Choroid plexus epithelial cell (primary cell): ENCODE measurements around the gene SORCS1.

Experiments
- DNase-seq: peaks from one replicate; pipeline ENCODE4 v3.0.0-alpha.2; 2010; ENCODE audit warnings: low read depth
- H3K4me3 ChIP-seq: 2 replicates; pipeline ENCODE4 v1.5.1; 2011; ENCODE audit warnings: low read depth, mild to moderate bottlenecking, control low read depth, low read length, moderate library complexity
- CTCF ChIP-seq: conservative IDR thresholded peaks from 2 replicates; pipeline ENCODE4 v1.5.1; 2011; ENCODE audit warnings: low read depth, mild to moderate bottlenecking, control low read depth, inconsistent platforms, low read length, moderate library complexity

The SORCS1 gene

GRCh38 chr10:106636766-106637491 lies 527.6 kb downstream of the SORCS1 start:
- no peak for DNase-seq
- H3K4me3 ChIP-seq = no peak overlapping the region
- no peak for TF ChIP-seq CTCF

- TF ChIP-seq CTCF = no peak
- no peak for DNase-seq
These were observed 528.6 kb downstream of the SORCS1 start for GRCh38 chr10:106635947-106636346.

GRCh38 chr10:106631016-106631702 lies 533.3 kb downstream of the SORCS1 start:
- no peak for TF ChIP-seq CTCF
- DNase-seq = no peak
- no peak overlapping the region for H3K4me3 ChIP-seq

More at GRCh38 chr10:106635947-106636346, 528.6 kb downstream of the SORCS1 start:
- no peak overlapping the region for H3K4me3 ChIP-seq

GRCh38 chr10:106626371-106626770 lies 538.1 kb downstream of the SORCS1 start:
- DNase-seq = no peak
- TF ChIP-seq CTCF = no peak
- no peak overlapping the region for H3K4me3 ChIP-seq

GRCh38 chr10:106625751-106626150 lies 538.8 kb downstream of the SORCS1 start:
- no peak for TF ChIP-seq CTCF
- DNase-seq = no peak
- H3K4me3 ChIP-seq = no peak overlapping the region

GRCh38 chr10:106619346-106619745 lies 545.2 kb downstream of the SORCS1 start:
- no peak for DNase-seq
- no peak overlapping the region for H3K4me3 ChIP-seq
- no peak for TF ChIP-seq CTCF
